AG10803 (cell line): Measurements from ENCODE around the gene ATG5.
"Not testable (repeated sequence)": the region's sequence is repeated elsewhere in the genome, so short reads cannot be mapped to it uniquely, and the experiment has no call there.

Source experiments
- DNase-seq: peaks from one replicate; pipeline ENCODE4 v3.0.0; 2010; ENCODE audit warnings: low read depth
- H3K4me3 ChIP-seq: 2 replicates; pipeline ENCODE4 v1.5.1; 2011; ENCODE audit warnings: mild to moderate bottlenecking, low read length, control low read depth
- TF ChIP-seq, protein P1 (sequence below): conservative IDR thresholded peaks from 2 replicates; pipeline ENCODE4 v1.5.1; 2011; ENCODE audit warnings: mild to moderate bottlenecking, low read length, control low read depth, inconsistent platforms

The ATG5 gene

DNA sequence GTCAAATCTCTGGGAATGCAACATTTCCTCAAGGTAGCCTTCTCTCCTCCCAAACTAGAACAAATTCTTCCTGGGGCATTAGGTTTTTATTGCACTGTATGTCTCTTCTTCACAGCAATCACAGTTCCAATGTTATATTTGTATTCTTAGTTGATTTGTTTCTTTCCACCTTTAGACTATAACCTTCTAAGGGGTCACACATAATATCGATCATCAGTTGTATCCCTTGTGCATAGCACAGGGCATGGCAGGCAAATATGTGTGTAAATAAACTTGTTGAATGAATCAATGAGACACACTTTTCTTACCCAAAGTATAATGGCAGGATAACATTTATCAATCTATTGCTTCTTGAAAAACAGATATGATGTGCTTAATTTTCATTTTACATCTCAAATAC is 81.0 kb downstream of the ATG5 start:
- TF ChIP-seq, protein P1, sequence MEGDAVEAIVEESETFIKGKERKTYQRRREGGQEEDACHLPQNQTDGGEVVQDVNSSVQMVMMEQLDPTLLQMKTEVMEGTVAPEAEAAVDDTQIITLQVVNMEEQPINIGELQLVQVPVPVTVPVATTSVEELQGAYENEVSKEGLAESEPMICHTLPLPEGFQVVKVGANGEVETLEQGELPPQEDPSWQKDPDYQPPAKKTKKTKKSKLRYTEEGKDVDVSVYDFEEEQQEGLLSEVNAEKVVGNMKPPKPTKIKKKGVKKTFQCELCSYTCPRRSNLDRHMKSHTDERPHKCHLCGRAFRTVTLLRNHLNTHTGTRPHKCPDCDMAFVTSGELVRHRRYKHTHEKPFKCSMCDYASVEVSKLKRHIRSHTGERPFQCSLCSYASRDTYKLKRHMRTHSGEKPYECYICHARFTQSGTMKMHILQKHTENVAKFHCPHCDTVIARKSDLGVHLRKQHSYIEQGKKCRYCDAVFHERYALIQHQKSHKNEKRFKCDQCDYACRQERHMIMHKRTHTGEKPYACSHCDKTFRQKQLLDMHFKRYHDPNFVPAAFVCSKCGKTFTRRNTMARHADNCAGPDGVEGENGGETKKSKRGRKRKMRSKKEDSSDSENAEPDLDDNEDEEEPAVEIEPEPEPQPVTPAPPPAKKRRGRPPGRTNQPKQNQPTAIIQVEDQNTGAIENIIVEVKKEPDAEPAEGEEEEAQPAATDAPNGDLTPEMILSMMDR = no peak
- no peak overlapping the region for H3K4me3 ChIP-seq
- no peak for DNase-seq

DNA sequence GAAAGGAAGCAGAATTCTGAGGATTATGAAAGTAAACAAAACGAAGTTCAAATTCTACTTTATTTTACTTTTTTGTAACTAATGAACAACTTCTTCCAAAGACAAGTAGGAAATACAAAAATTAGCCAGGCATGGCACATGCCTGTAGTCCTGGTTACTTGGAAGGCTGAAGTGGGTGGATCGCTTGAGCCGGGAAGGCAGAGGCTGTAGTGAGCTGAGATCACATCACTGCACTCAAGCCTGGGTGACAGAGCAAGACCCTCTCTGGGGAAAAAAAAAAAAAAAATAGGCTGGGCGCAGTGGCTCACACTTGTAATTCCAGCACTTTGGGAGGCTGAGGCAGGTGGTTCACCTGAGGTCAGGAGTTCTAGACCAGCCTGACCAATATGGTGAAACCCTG is 82.3 kb downstream of the ATG5 start:
- H3K4me3 ChIP-seq = no peak overlapping the region
- DNase-seq = no peak
- TF ChIP-seq, protein P1 = no peak

DNA sequence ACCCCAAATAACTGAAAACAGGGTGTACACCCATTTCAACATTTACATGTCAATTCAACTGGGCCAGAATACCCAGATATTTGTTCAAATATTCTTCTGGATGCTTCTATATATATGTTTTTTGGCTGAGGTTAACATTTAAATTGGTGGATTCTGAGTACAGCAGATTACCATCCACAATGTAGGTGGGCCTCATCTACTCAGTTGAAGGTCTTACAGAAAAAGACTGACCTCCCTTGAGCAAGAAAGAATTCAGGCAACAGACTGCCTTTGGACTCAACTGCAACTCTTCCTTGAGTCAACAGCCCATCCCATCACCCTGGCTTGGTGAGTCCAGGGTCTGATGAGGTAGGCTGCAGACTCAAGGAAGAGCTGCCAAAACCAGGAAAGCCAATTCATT is 84.1 kb downstream of the ATG5 start:
- no peak overlapping the region for H3K4me3 ChIP-seq
- TF ChIP-seq, protein P1 = no peak
- DNase-seq = no peak

DNA sequence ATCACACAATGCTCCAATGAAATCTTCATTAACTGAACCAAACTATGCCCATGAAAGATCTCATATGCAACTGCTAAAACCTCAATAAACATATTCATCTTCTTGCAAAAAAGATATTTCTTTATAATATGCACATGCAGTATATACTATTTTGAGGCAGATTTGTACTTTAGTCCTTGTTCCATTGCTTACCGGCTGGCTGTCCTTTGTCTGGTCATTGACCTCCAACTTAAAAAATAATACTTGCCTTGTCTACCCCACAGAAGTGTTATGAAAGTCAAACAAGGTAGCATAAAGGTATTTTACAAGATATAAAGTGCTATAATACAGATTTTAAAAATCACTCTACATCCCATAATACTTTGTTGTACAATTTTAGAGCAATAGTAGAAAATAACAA is 88.3 kb downstream of the ATG5 start:
- H3K4me3 ChIP-seq = no peak overlapping the region
- DNase-seq = no peak
- TF ChIP-seq, protein P1 = no peak

DNA sequence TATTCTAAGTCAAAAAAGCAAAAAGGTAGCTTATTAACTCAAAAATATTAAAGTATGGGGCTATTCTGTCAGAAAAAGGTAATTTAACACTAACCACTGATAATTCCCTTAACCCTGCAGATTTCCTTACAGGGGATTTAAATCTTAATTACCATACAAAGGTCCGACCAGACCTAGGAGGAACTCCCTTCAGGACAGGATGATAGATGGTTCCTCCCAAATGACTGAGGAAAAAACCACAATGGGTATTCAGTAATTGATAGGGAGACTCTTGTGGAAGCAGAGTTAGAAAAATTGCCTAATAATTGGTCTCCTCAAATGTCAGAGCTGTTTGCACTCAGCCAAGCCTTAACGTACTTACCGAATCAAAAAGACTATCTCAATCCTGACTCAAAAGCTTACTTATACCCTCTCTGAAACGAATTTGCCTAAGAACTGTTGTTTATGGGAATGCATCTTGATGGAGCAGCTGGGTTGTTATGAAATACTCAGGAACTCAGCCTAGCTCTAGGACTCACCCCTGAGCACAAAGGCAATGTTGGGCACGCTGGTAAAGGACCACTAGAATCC is 95.6 kb downstream of the ATG5 start:
- H3K4me3 ChIP-seq, DNase-seq: not testable (repeated sequence)

DNA sequence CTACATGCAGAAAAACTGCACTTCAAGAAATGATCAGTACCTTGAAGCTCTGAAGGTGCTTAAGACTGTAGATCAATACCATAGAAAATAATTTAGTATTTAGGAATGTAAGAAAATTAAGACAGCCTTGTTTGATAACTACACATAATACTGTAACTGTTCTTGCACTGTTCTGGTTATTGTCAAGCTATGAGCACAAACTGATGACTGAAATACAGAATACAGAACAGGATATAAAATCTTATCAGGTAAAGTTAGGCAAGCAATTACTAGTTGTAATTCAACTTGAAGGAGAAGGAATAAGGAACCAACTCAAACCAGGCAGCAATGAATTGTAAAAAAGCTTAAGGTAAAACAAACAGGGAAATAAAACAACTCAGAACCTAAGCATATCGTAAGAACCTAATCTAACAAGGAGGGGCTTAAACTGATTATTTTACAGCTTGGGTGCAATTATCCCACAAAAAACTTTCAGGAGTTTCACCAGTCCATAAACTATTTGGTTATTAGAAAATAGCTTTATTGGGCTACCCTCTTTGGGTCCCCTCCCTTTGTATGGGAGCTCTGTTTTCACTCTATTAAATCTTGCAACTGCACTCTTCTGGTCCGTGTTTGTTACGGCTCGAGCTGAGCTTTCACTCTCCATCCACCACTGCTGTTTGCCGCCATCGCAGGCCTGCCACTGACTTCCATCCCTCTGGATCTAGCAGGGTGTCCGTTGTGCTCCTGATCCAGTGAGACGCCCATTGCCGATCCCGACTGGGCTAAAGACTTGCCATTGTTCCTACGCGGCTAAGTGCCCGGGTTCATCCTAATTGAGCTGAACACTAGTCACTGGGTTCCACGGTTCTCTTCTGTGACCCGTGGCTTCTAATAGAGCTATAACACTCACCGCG is 97.7 kb downstream of the ATG5 start:
- TF ChIP-seq, protein P1 = no peak
- H3K4me3 ChIP-seq = no peak overlapping the region
- no peak for DNase-seq

DNA sequence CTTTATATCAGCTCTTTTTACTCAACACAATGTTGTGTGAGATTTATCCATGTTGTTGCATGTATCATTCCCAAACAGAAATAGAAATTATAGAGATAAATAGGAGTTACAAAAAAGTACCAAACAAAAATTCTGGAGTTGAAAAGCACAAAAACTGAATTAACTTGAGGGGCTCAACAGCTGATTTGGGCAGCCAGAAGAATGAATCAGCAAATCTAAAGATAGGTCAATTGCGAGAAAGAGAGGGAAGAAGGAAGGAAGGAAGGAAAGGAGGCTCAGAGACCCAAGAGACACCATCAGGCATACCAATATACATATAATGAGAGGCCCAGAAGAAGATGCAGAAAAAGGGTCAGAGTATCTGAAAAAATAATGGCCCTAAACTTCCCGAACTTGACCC is 98.9 kb downstream of the ATG5 start:
- DNase-seq = no peak
- TF ChIP-seq, protein P1 = no peak
- H3K4me3 ChIP-seq = no peak overlapping the region
